HepG2 (cell line): Measurements from ENCODE around the gene PLA2G2E. TPM values are rescaled to one million over a fixed set of nuclear protein-coding genes. Genes with fewer than 3 reads are reported as not detected.

ENCODE experiments used
- EP300 ChIP-seq, 3 experiments: sonication (generic) in 1 of 3; formaldehyde crosslinking in 1 of 3; IDR thresholded peaks; 2 replicates each; pipeline versions ENCODE4 v1.5.1 to v1.6.1; 2011 to 2020; ENCODE audit warnings: low read depth in 2 of 3, low read length in 2 of 3, borderline replicate concordance in 1 of 3, improper control_type of control experiment in 1 of 3, mild to moderate bottlenecking in 1 of 3, missing genetic modification reagents in 1 of 3, moderate library complexity in 1 of 3
- FOXK2 ChIP-seq: fragments of 450-650 bp; IDR thresholded peaks from 2 replicates; pipeline ENCODE4 v1.6.1; 2016
- GATA4 ChIP-seq: sonication (generic); IDR thresholded peaks from 2 replicates; pipeline ENCODE4 v1.6.1; 2016; ENCODE audit warnings: antibody characterized with exemption, low read depth, borderline replicate concordance
- HOXD1 ChIP-seq: sonication (generic); formaldehyde crosslinking; IDR thresholded peaks from 2 replicates; pipeline ENCODE4 v1.5.0; 2020; ENCODE audit warnings: missing genetic modification reagents
- NFE2L2 ChIP-seq: fragments of 150-350 bp; IDR thresholded peaks from 2 replicates; pipeline ENCODE4 v1.6.1; 2014; ENCODE audit warnings: low read length
- NFYB ChIP-seq: sonication (generic); formaldehyde crosslinking; IDR thresholded peaks from 2 replicates; pipeline ENCODE4 v1.4.0; 2020; ENCODE audit warnings: missing genetic modification reagents
- NR2F6 ChIP-seq, 2 experiments: IDR thresholded peaks; 2 replicates each; pipeline ENCODE4 v1.6.1; 2016; ENCODE audit warnings: antibody characterized with exemption in 1 of 2, mild to moderate bottlenecking in 1 of 2
- PHF21A ChIP-seq: sonication (generic); formaldehyde crosslinking; IDR thresholded peaks from 2 replicates; pipeline ENCODE4 v1.5.0; 2020; ENCODE audit warnings: mild to moderate bottlenecking, missing genetic modification reagents
- POLR2AphosphoS2 ChIP-seq: IDR thresholded peaks from 2 replicates; pipeline ENCODE4 v1.6.1; 2011; ENCODE audit warnings: low read depth, low read length, improper control_type of control experiment
- RARA ChIP-seq: IDR thresholded peaks from 2 replicates; pipeline ENCODE4 v1.6.1; 2016; ENCODE audit warnings: missing genetic modification reagents, missing compliant biosample characterization
- RBM39 ChIP-seq: fragments of 200-400 bp; formaldehyde crosslinking; IDR thresholded peaks from one replicate; pipeline ENCODE4 v1.6.1; 2018; ENCODE audit warnings: antibody characterized with exemption, mild to moderate bottlenecking, low read depth, low read length; ENCODE audit not compliant: poor library complexity, severe bottlenecking
- SALL1 ChIP-seq: sonication (generic); formaldehyde crosslinking; IDR thresholded peaks from 2 replicates; pipeline ENCODE4 v1.8.0; 2022; ENCODE audit warnings: mild to moderate bottlenecking, missing genetic modification reagents
- SIX1 ChIP-seq: sonication (generic); formaldehyde crosslinking; IDR thresholded peaks from 2 replicates; pipeline ENCODE4 v1.4.0; 2020; ENCODE audit warnings: missing genetic modification reagents, borderline replicate concordance
- SP5 ChIP-seq: IDR thresholded peaks from 2 replicates; pipeline ENCODE4 v1.6.1; 2016; ENCODE audit warnings: low read depth, borderline replicate concordance
- TOE1 ChIP-seq: sonication (generic); formaldehyde crosslinking; IDR thresholded peaks from 2 replicates; pipeline ENCODE4 v1.4.0; 2020; ENCODE audit warnings: mild to moderate bottlenecking, missing genetic modification reagents
- ZFP62 ChIP-seq: sonication (generic); formaldehyde crosslinking; IDR thresholded peaks from 2 replicates; pipeline ENCODE4 v1.4.0; 2020; ENCODE audit warnings: missing genetic modification reagents
- ZNF10 ChIP-seq: sonication (generic); formaldehyde crosslinking; IDR thresholded peaks from 2 replicates; pipeline ENCODE4 v1.4.0; 2020; ENCODE audit warnings: mild to moderate bottlenecking, low read depth, missing genetic modification reagents, borderline replicate concordance
- ZNF331 ChIP-seq: sonication (generic); formaldehyde crosslinking; IDR thresholded peaks from 2 replicates; pipeline ENCODE4 v1.4.0; 2020; ENCODE audit warnings: missing genetic modification reagents
- ZNF660 ChIP-seq: sonication (generic); formaldehyde crosslinking; IDR thresholded peaks from 2 replicates; pipeline ENCODE4 v1.5.1; 2020; ENCODE audit warnings: mild to moderate bottlenecking, low read depth, missing genetic modification reagents, borderline replicate concordance
- ZNF75D ChIP-seq: sonication (generic); formaldehyde crosslinking; IDR thresholded peaks from 2 replicates; pipeline ENCODE4 v1.8.1; 2023; ENCODE audit warnings: missing genetic modification reagents, mild to moderate bottlenecking, borderline replicate concordance
- polyA plus RNA-seq, 8 experiments: library from polyadenylated mRNA; depleted of rRNA in 3 of 8; stranded (reverse) in 7 of 8; unstranded in 1 of 8; fragments of >200 nt; fragmentation: Illumina TruSeq in 4 of 8; extraction: Trizol in 4 of 8; gene quantifications; 2 replicates each; pipeline versions ENCODE4 v1.2.1 to v1.2.3, GENCODE V29; 2011 to 2016; ENCODE audit warnings: low read depth in 4 of 8, missing spikeins in 1 of 8, mixed read lengths in 1 of 8; ENCODE audit not compliant: insufficient read depth in 1 of 8
- total RNA-seq, 5 experiments: library from RNA; depleted of rRNA; stranded (reverse); fragments of >200 nt; fragmentation: Illumina TruSeq; extraction: Trizol; gene quantifications; 2 replicates each; pipeline ENCODE4 v1.2.3, GENCODE V29; 2016; ENCODE audit warnings: low read depth in 1 of 5
- TF ChIP-seq, protein P1 (sequence below): sonication (generic); formaldehyde crosslinking; conservative IDR thresholded peaks from 2 replicates; pipeline ENCODE4 v1.4.0; 2020; ENCODE audit warnings: mild to moderate bottlenecking, missing genetic modification reagents, moderate library complexity
- TF ChIP-seq, protein P2 (sequence below): sonication (generic); formaldehyde crosslinking; IDR thresholded peaks from 2 replicates; pipeline ENCODE4 v1.4.0; 2020; ENCODE audit warnings: missing genetic modification reagents
- TF ChIP-seq, protein P3 (sequence below): sonication (generic); formaldehyde crosslinking; IDR thresholded peaks from 2 replicates; pipeline ENCODE4 v1.4.0; 2020; ENCODE audit warnings: missing genetic modification reagents, mild to moderate bottlenecking, borderline replicate concordance

Gene PLA2G2E
- total and polyA plus RNA-seq, 2 of the 13 experiments (the other 11 are each of a cell fraction or from before 2014, with no cell fraction given) = not detected

- TF ChIP-seq, protein P1, sequence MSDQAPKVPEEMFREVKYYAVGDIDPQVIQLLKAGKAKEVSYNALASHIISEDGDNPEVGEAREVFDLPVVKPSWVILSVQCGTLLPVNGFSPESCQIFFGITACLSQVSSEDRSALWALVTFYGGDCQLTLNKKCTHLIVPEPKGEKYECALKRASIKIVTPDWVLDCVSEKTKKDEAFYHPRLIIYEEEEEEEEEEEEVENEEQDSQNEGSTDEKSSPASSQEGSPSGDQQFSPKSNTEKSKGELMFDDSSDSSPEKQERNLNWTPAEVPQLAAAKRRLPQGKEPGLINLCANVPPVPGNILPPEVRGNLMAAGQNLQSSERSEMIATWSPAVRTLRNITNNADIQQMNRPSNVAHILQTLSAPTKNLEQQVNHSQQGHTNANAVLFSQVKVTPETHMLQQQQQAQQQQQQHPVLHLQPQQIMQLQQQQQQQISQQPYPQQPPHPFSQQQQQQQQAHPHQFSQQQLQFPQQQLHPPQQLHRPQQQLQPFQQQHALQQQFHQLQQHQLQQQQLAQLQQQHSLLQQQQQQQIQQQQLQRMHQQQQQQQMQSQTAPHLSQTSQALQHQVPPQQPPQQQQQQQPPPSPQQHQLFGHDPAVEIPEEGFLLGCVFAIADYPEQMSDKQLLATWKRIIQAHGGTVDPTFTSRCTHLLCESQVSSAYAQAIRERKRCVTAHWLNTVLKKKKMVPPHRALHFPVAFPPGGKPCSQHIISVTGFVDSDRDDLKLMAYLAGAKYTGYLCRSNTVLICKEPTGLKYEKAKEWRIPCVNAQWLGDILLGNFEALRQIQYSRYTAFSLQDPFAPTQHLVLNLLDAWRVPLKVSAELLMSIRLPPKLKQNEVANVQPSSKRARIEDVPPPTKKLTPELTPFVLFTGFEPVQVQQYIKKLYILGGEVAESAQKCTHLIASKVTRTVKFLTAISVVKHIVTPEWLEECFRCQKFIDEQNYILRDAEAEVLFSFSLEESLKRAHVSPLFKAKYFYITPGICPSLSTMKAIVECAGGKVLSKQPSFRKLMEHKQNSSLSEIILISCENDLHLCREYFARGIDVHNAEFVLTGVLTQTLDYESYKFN (CRISPR knock-in tag) = peak; percentile 68
- TF ChIP-seq, protein P2, sequence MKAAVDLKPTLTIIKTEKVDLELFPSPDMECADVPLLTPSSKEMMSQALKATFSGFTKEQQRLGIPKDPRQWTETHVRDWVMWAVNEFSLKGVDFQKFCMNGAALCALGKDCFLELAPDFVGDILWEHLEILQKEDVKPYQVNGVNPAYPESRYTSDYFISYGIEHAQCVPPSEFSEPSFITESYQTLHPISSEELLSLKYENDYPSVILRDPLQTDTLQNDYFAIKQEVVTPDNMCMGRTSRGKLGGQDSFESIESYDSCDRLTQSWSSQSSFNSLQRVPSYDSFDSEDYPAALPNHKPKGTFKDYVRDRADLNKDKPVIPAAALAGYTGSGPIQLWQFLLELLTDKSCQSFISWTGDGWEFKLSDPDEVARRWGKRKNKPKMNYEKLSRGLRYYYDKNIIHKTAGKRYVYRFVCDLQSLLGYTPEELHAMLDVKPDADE (CRISPR knock-in tag) = no peak
- TF ChIP-seq RARA (CRISPR knock-in tag) = peak; percentile 53; the same call in 1 of the 2 replicates
- TF ChIP-seq ZNF660 = no peak
- TF ChIP-seq SIX1 (CRISPR knock-in tag) = no peak
- no peak for TF ChIP-seq ZNF331
- no peak for TF ChIP-seq NFE2L2
- TF ChIP-seq SALL1 (CRISPR knock-in tag) = 0 out of 2 replicates have a peak, but pooled peaks have one; percentile 22
- 0 out of 2 replicates have a peak, but pooled peaks have one; percentile 27 for TF ChIP-seq PHF21A (CRISPR knock-in tag)
- TF ChIP-seq SP5 (CRISPR knock-in tag) = peak; percentile 39; the same call in 1 of the 2 replicates
- TF ChIP-seq ZNF10 (CRISPR knock-in tag) = no peak
- peak; percentile 55; the same call in 1 of the 2 replicates for TF ChIP-seq GATA4
- no peak for TF ChIP-seq RBM39
- TF ChIP-seq HOXD1 (CRISPR knock-in tag) = peak; percentile 42; the same call in 1 of the 2 replicates
- TF ChIP-seq, protein P3, sequence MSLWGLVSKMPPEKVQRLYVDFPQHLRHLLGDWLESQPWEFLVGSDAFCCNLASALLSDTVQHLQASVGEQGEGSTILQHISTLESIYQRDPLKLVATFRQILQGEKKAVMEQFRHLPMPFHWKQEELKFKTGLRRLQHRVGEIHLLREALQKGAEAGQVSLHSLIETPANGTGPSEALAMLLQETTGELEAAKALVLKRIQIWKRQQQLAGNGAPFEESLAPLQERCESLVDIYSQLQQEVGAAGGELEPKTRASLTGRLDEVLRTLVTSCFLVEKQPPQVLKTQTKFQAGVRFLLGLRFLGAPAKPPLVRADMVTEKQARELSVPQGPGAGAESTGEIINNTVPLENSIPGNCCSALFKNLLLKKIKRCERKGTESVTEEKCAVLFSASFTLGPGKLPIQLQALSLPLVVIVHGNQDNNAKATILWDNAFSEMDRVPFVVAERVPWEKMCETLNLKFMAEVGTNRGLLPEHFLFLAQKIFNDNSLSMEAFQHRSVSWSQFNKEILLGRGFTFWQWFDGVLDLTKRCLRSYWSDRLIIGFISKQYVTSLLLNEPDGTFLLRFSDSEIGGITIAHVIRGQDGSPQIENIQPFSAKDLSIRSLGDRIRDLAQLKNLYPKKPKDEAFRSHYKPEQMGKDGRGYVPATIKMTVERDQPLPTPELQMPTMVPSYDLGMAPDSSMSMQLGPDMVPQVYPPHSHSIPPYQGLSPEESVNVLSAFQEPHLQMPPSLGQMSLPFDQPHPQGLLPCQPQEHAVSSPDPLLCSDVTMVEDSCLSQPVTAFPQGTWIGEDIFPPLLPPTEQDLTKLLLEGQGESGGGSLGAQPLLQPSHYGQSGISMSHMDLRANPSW = no peak
- no peak for TF ChIP-seq NFYB (CRISPR knock-in tag)
- 0 out of 4 replicates have a peak, but pooled peaks of 1 of the 2 experiments have one; percentile 14 for TF ChIP-seq EP300 (IDR thresholded peaks at IDR 0.05; ENCODE audit: low read depth in 2 of 2, low read length in 2 of 2)
- TF ChIP-seq EP300 (CRISPR knock-in tag; IDR thresholded peaks at IDR 0.05; ENCODE audit: borderline replicate concordance) = no peak
- TF ChIP-seq ZFP62 (CRISPR knock-in tag) = no peak
- no peak for TF ChIP-seq ZNF75D (CRISPR knock-in tag)
- TF ChIP-seq TOE1 (CRISPR knock-in tag) = no peak
- TF ChIP-seq NR2F6 (IDR thresholded peaks at IDR 0.05) = peak; percentile 19; the same call in 1 of the 2 replicates
- TF ChIP-seq NR2F6 (CRISPR knock-in tag; IDR thresholded peaks at IDR 0.05) = peak; percentile 39
- no peak for TF ChIP-seq FOXK2
- TF ChIP-seq POLR2AphosphoS2 = no peak
These were observed 12.8 kb upstream of the PLA2G2E start (continued) for GRCh38 chr1:19936061-19936750.
